Endodermal cell (in vitro differentiated cells): Measurements from ENCODE around the gene TTC8. TPM values are rescaled to one million over a fixed set of nuclear protein-coding genes. Genes with fewer than 3 reads are reported as not detected.

Experiments
- DNase-seq: peaks from one replicate; pipeline ENCODE4 v3.0.0-alpha.2; 2017
- H3K27ac ChIP-seq: 2 replicates; pipeline ENCODE4 v1.5.1; 2013; ENCODE audit warnings: mild to moderate bottlenecking, low read depth, low read length, moderate library complexity
- H3K27me3 ChIP-seq: 2 replicates; pipeline ENCODE4 v1.6.1; 2013; ENCODE audit warnings: mild to moderate bottlenecking, low read length, moderate library complexity; ENCODE audit not compliant: insufficient read depth, control insufficient read depth, poor library complexity, severe bottlenecking
- H3K36me3 ChIP-seq: 2 replicates; pipeline ENCODE4 v1.7.0; 2013; ENCODE audit warnings: mild to moderate bottlenecking, low read length, moderate library complexity; ENCODE audit not compliant: control insufficient read depth, insufficient read depth
- H3K4me1 ChIP-seq: one replicate; pipeline ENCODE4 v1.7.0; 2013; ENCODE audit warnings: low read length; ENCODE audit not compliant: control insufficient read depth, insufficient read depth
- H3K4me3 ChIP-seq: 2 replicates; pipeline ENCODE4 v1.5.1; 2013; ENCODE audit warnings: mild to moderate bottlenecking, low read length, moderate library complexity
- H3K9ac ChIP-seq: 2 replicates; pipeline ENCODE4 v1.6.1; 2013; ENCODE audit warnings: mild to moderate bottlenecking, low read length, moderate library complexity; ENCODE audit not compliant: poor library complexity, severe bottlenecking; ENCODE audit errors: extremely low read depth
- H3K9me3 ChIP-seq: 2 replicates; pipeline ENCODE4 v1.6.1; 2013; ENCODE audit warnings: mild to moderate bottlenecking, low read length, moderate library complexity; ENCODE audit not compliant: control insufficient read depth
- H3K27ac Mint-ChIP-seq: 2 replicates; pipeline ENCODE4 v1.8.0; 2020; ENCODE audit warnings: mixed read lengths
- H3K27me3 Mint-ChIP-seq: 2 replicates; pipeline ENCODE4 v1.8.0; 2021; ENCODE audit warnings: mild to moderate bottlenecking, mixed read lengths; ENCODE audit not compliant: insufficient read depth
- H3K36me3 Mint-ChIP-seq: 2 replicates; pipeline ENCODE4 v1.8.0; 2020; ENCODE audit warnings: low read depth, mixed read lengths
- H3K4me1 Mint-ChIP-seq: 2 replicates; pipeline ENCODE4 v1.8.0; 2020; ENCODE audit warnings: mixed read lengths
- H3K4me3 Mint-ChIP-seq: 2 replicates; pipeline ENCODE4 v1.8.0; 2020; ENCODE audit warnings: mild to moderate bottlenecking, moderate library complexity, mixed read lengths
- H3K9me3 Mint-ChIP-seq: 2 replicates; pipeline ENCODE4 v1.8.0; 2020; ENCODE audit warnings: mild to moderate bottlenecking, mixed read lengths
- CTCF ChIP-seq: fragments of 200-600 bp; sonication (generic); conservative IDR thresholded peaks from 2 replicates; pipeline ENCODE4 v1.5.0; 2021; ENCODE audit warnings: antibody characterized with exemption, mild to moderate bottlenecking
- WGBS, 2 experiments: methylation state at CpG; one replicate each; pipeline versions ENCODE4 v1.1.5 to v1.1.7; 2013; ENCODE audit warnings: missing lambda C conversion rate in 2 of 2, mixed read lengths in 1 of 2; ENCODE audit not compliant: insufficient coverage in 1 of 2, insufficient read length in 1 of 2; 5-methylcytosine and 5-hydroxymethylcytosine counted together
- total RNA-seq, 2 donors: library from RNA; stranded (reverse); fragmentation: NEBNext Ultra II Directional in 1 of 2; extraction: Animal tissue kit (Norgen Biotek cat#: 25700) in 1 of 2; gene quantifications; 2 replicates in 1 of 2; 3 replicates in 1 of 2; pipeline ENCODE4 v1.2.1, GENCODE V29; 2021

Gene TTC8
- total RNA-seq, 2 donors from 2014 or later, result 25.6 to 33.4 TPM

DNA sequence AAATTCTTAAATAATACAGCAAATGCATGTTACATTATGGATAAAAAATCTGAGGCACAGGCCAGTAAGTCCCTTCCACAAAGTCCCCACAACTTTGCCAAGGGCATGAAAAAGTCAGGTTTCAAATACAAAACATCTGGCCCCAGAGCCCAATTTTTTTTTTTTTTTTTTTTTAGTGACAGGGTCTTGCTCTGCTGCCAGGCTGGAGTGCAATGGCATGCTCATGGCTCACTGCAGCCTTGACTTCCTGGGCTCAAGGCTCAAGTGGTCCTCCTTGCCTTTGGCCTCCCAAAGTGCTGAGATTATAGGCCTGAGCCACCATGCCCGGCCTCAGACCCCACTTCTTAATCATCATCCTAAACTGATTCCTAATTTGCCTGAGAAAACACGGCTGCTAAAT lies 3.1 kb upstream of the TTC8 start:
- 89 to 92% methylated on average over 2 of the region's 2 CpGs for WGBS, 2 experiments
- no peak overlapping the region for H3K27ac Mint-ChIP-seq
- H3K4me1 Mint-ChIP-seq, result peaks cover 17% of the 10 kb centered on the region
- no peaks in the 10 kb centered on the region for H3K9me3 ChIP-seq
- H3K9me3 Mint-ChIP-seq, result no peaks in the 10 kb centered on the region
- no peak for TF ChIP-seq CTCF
- H3K27me3 Mint-ChIP-seq, result peaks cover 6% of the 10 kb centered on the region
- no peak overlapping the region for H3K27ac ChIP-seq
- no peak overlapping the region for H3K4me3 Mint-ChIP-seq
- H3K9ac ChIP-seq, result no peak overlapping the region
- no peak overlapping the region for H3K4me3 ChIP-seq
- H3K4me1 ChIP-seq, result no peaks in the 10 kb centered on the region
- no peak for DNase-seq
- H3K27me3 ChIP-seq, result no peaks in the 10 kb centered on the region
- H3K36me3 ChIP-seq, result no peaks in the 10 kb centered on the region
- no peaks in the 10 kb centered on the region for H3K36me3 Mint-ChIP-seq

GRCh38 chr14:88821888-88822287 lies 2.6 kb upstream of the TTC8 start:
- no peaks in the 10 kb centered on the region for H3K36me3 Mint-ChIP-seq
- Histone ChIP-seq H3K4me1 (no peaks in the 10 kb centered on the region), H3K27ac (no peak overlapping the region), H3K4me3 (no peak overlapping the region), H3K36me3 (no peaks in the 10 kb centered on the region), H3K9me3 (no peaks in the 10 kb centered on the region), H3K9ac (no peak overlapping the region), H3K27me3 (no peaks in the 10 kb centered on the region)
- H3K9me3 Mint-ChIP-seq, result no peaks in the 10 kb centered on the region
- peaks cover 17% of the 10 kb centered on the region for H3K4me1 Mint-ChIP-seq
- peaks cover 6% of the 10 kb centered on the region for H3K27me3 Mint-ChIP-seq
- DNase-seq, result no peak
- TF ChIP-seq CTCF, result no peak
- H3K27ac Mint-ChIP-seq, result no peak overlapping the region
- WGBS, 2 experiments, result 72 to 85% methylated on average over 1 to 2 of the region's 2 CpGs
- H3K4me3 Mint-ChIP-seq, result no peak overlapping the region

- Histone ChIP-seq H3K27ac (peak overlapping the region; percentile 99), H3K9me3 (no peaks in the 10 kb centered on the region), H3K4me3 (peak overlapping the region; percentile 85), H3K4me1 (no peaks in the 10 kb centered on the region), H3K9ac (peak overlapping the region; percentile 94), H3K36me3 (no peaks in the 10 kb centered on the region), H3K27me3 (no peaks in the 10 kb centered on the region)
- Mint-ChIP-seq H3K4me1 (peaks cover 28% of the 10 kb centered on the region), H3K27ac (peak overlapping the region; percentile 100), H3K27me3 (peaks cover 3% of the 10 kb centered on the region), H3K4me3 (peak overlapping the region; percentile 65), H3K36me3 (no peaks in the 10 kb centered on the region), H3K9me3 (no peaks in the 10 kb centered on the region)
- WGBS, 2 experiments, result 10 to 23% methylated on average over 2 to 9 of the region's 9 CpGs
- DNase-seq, result no peak
- TF ChIP-seq CTCF, result no peak
These were observed 510 bp upstream of the TTC8 start for GRCh38 chr14:88823968-88824313.
